Activated effector memory CD4-positive, alpha-beta T cell treated with Interleukin-2 at 50 U/mL for 16 hours (primary cell): ENCODE data around the gene TMPRSS7.
"Not testable (repeated sequence)": the region's sequence is repeated elsewhere in the genome, so short reads cannot be mapped to it uniquely, and the experiment has no call there.

Source experiments
- DNase-seq: peaks from one replicate; pipeline ENCODE4 v3.0.0-alpha.2; 2020

Gene TMPRSS7

GRCh38 chr3:112012205-112012992 is 22.1 kb upstream of the TMPRSS7 start:
- no peak for DNase-seq

GRCh38 chr3:112013058-112013783 is 21.3 kb upstream of the TMPRSS7 start:
- DNase-seq, result peak; percentile 36

- DNase-seq, result no peak
Measured at GRCh38 chr3:112013784-112014143, 20.8 kb upstream of the TMPRSS7 start.

- no peak for DNase-seq
Measured at GRCh38 chr3:112017091-112017490, 17.4 kb upstream of the TMPRSS7 start.

GRCh38 chr3:112018712-112019111 is 15.8 kb upstream of the TMPRSS7 start:
- DNase-seq, result no peak

- DNase-seq, result no peak
Measured at GRCh38 chr3:112019716-112020115, 14.8 kb upstream of the TMPRSS7 start.

GRCh38 chr3:112020674-112021085 is 13.9 kb upstream of the TMPRSS7 start:
- no peak for DNase-seq

GRCh38 chr3:112027142-112027541 is 7.4 kb upstream of the TMPRSS7 start:
- DNase-seq, result no peak

GRCh38 chr3:112027826-112028225 is 6.7 kb upstream of the TMPRSS7 start:
- no peak for DNase-seq

GRCh38 chr3:112030901-112031300 is 3.6 kb upstream of the TMPRSS7 start:
- DNase-seq, result no peak

GRCh38 chr3:112032098-112032731 is 2.3 kb upstream of the TMPRSS7 start:
- DNase-seq, result no peak

GRCh38 chr3:112035241-112035640 is 705 bp downstream of the TMPRSS7 start:
- no peak for DNase-seq

- DNase-seq, result not testable (repeated sequence)
Measured at GRCh38 chr3:112037194-112037593, 2.7 kb downstream of the TMPRSS7 start.

GRCh38 chr3:112038863-112039262 is 4.3 kb downstream of the TMPRSS7 start:
- no peak for DNase-seq

- no peak for DNase-seq
Measured at GRCh38 chr3:112041321-112041720, 6.8 kb downstream of the TMPRSS7 start.

GRCh38 chr3:112042842-112043280 is 8.3 kb downstream of the TMPRSS7 start:
- DNase-seq, result no peak

GRCh38 chr3:112043621-112044201 is 9.2 kb downstream of the TMPRSS7 start:
- peak; percentile 3 for DNase-seq

- DNase-seq, result no peak
Measured at GRCh38 chr3:112046599-112046998, 12.1 kb downstream of the TMPRSS7 start.

- no peak for DNase-seq
Measured at GRCh38 chr3:112047264-112047663, 12.7 kb downstream of the TMPRSS7 start.

GRCh38 chr3:112048911-112049310 is 14.4 kb downstream of the TMPRSS7 start:
- DNase-seq, result no peak

- DNase-seq, result no peak
Measured at GRCh38 chr3:112053229-112053628, 18.7 kb downstream of the TMPRSS7 start.

GRCh38 chr3:112056451-112056929 is 22.0 kb downstream of the TMPRSS7 start:
- DNase-seq, result no peak

GRCh38 chr3:112059497-112059896 is 25.0 kb downstream of the TMPRSS7 start:
- DNase-seq, result no peak
